Astrocyte (in vitro differentiated cells and primary cell): Measurements from ENCODE around the gene WWP2. TPM values are rescaled to one million over a fixed set of nuclear protein-coding genes. Genes with fewer than 3 reads are reported as not detected.

Experiments used
- DNase-seq: peaks from one replicate; pipeline ENCODE4 v3.0.0-alpha.2; 2010; ENCODE audit warnings: low read depth
- FAIRE-seq: peaks from 2 replicates; lab custom pipeline; 2011; peaks lifted over from hg19 to GRCh38; lab: Jason Lieb, UNC
- H2AFZ ChIP-seq: 2 replicates; pipeline ENCODE4 v1.6.0; 2012; ENCODE audit warnings: low read depth, low read length, inconsistent platforms
- H3K27ac ChIP-seq: 2 replicates; pipeline ENCODE4 v1.5.1; 2011; ENCODE audit warnings: low read depth, low read length, inconsistent platforms
- H3K27me3 ChIP-seq: 2 replicates; pipeline ENCODE4 v1.6.0; 2011; ENCODE audit warnings: low read length, inconsistent platforms; ENCODE audit not compliant: insufficient read depth
- H3K36me3 ChIP-seq: 2 replicates; pipeline ENCODE4 v1.5.1; 2011; ENCODE audit warnings: low read length, inconsistent platforms; ENCODE audit not compliant: insufficient read depth
- H3K4me1 ChIP-seq: 2 replicates; pipeline ENCODE4 v1.5.1; 2011; ENCODE audit warnings: low read length, inconsistent platforms; ENCODE audit not compliant: insufficient read depth
- H3K4me2 ChIP-seq: 2 replicates; pipeline ENCODE4 v1.6.0; 2012; ENCODE audit warnings: low read length, inconsistent platforms
- H3K4me3 ChIP-seq: 2 replicates; pipeline ENCODE4 v1.5.1; 2011; ENCODE audit warnings: low read depth, mild to moderate bottlenecking, low read length, inconsistent platforms; ENCODE audit not compliant: insufficient read depth
- H3K79me2 ChIP-seq: 2 replicates; pipeline ENCODE4 v1.6.0; 2012; ENCODE audit warnings: mild to moderate bottlenecking, low read length, inconsistent platforms; ENCODE audit not compliant: insufficient read depth
- H3K9ac ChIP-seq: 2 replicates; pipeline ENCODE4 v1.6.0; 2012; ENCODE audit warnings: mild to moderate bottlenecking, low read length, inconsistent platforms
- H3K9me3 ChIP-seq: 2 replicates; pipeline ENCODE4 v1.5.1; 2012; ENCODE audit warnings: low read depth, mild to moderate bottlenecking, low read length, inconsistent platforms; ENCODE audit not compliant: insufficient read depth
- H4K20me1 ChIP-seq: 2 replicates; pipeline ENCODE4 v1.6.0; 2012; ENCODE audit warnings: low read length, inconsistent platforms; ENCODE audit not compliant: insufficient read depth
- H3K27ac Mint-ChIP-seq: one replicate; pipeline ENCODE4 v1.8.0; 2021; ENCODE audit warnings: mild to moderate bottlenecking, mixed read lengths; ENCODE audit not compliant: unreplicated experiment
- H3K27me3 Mint-ChIP-seq: one replicate; pipeline ENCODE4 v1.8.0; 2021; ENCODE audit warnings: low read depth, mixed read lengths; ENCODE audit not compliant: unreplicated experiment
- H3K36me3 Mint-ChIP-seq: one replicate; pipeline ENCODE4 v1.8.0; 2021; ENCODE audit warnings: low read depth, mixed read lengths; ENCODE audit not compliant: unreplicated experiment
- H3K4me1 Mint-ChIP-seq: one replicate; pipeline ENCODE4 v1.8.0; 2021; ENCODE audit warnings: low read depth, mixed read lengths; ENCODE audit not compliant: unreplicated experiment
- H3K4me3 Mint-ChIP-seq: one replicate; pipeline ENCODE4 v1.8.0; 2021; ENCODE audit warnings: mild to moderate bottlenecking, moderate library complexity, mixed read lengths; ENCODE audit not compliant: unreplicated experiment
- H3K9me3 Mint-ChIP-seq: one replicate; pipeline ENCODE4 v1.8.0; 2021; ENCODE audit warnings: mild to moderate bottlenecking, mixed read lengths; ENCODE audit not compliant: unreplicated experiment
- EZH2 ChIP-seq: IDR thresholded peaks from 2 replicates; pipeline ENCODE4 v1.6.1; 2012; ENCODE audit warnings: mild to moderate bottlenecking, low read length, inconsistent platforms; ENCODE audit not compliant: insufficient read depth
- total RNA-seq: library from RNA; stranded (reverse); gene quantifications from 2 replicates; pipeline ENCODE4 v1.2.1, GENCODE V29; 2021
- TF ChIP-seq, protein P1 (sequence below): IDR thresholded peaks from 2 replicates; pipeline ENCODE4 v1.5.1; 2011; ENCODE audit warnings: low read depth, mild to moderate bottlenecking, inconsistent platforms, low read length, moderate library complexity; ENCODE audit not compliant: insufficient read depth

WWP2 gene
- total RNA-seq, 1 donor from 2014 or later, result 28.7 TPM

DNA sequence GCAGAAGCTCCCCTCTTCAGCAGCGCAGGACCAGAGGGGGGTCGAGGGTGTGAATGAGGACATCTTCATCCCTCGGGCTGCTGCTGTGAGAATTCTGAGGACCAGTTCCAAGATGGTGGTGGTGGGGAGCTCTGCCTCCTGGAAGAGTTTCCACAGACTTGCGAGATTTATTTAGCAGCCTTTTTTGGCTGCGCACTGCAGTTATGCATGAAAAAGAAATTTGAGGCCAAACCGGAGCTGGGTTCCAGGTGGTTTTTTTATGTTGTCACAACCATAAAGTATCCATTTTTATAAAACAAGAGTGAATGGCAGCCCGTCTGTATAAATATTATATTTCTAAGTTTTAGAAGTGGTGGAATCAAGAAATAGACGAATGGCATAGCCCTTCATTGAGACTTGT, 112.1 kb downstream of the WWP2 start:
- Histone ChIP-seq H3K9ac (no peak overlapping the region), H3K36me3 (peaks cover 3% of the 10 kb centered on the region), H3K27ac (no peak overlapping the region), H3K27me3 (no peaks in the 10 kb centered on the region), H3K4me1 (no peaks in the 10 kb centered on the region), H3K4me2 (no peak overlapping the region), H3K4me3 (no peak overlapping the region), H3K79me2 (no peaks in the 10 kb centered on the region), H4K20me1 (no peaks in the 10 kb centered on the region), H3K9me3 (peaks cover 6% of the 10 kb centered on the region), H2AFZ (no peak overlapping the region)
- peaks cover 37% of the 10 kb centered on the region for H3K36me3 Mint-ChIP-seq
- H3K4me3 Mint-ChIP-seq, result no peak overlapping the region
- no peaks in the 10 kb centered on the region for H3K4me1 Mint-ChIP-seq
- no peak overlapping the region for H3K27ac Mint-ChIP-seq
- no peaks in the 10 kb centered on the region for H3K27me3 Mint-ChIP-seq
- DNase-seq, result no peak
- no peak for TF ChIP-seq EZH2
- TF ChIP-seq, protein P1, sequence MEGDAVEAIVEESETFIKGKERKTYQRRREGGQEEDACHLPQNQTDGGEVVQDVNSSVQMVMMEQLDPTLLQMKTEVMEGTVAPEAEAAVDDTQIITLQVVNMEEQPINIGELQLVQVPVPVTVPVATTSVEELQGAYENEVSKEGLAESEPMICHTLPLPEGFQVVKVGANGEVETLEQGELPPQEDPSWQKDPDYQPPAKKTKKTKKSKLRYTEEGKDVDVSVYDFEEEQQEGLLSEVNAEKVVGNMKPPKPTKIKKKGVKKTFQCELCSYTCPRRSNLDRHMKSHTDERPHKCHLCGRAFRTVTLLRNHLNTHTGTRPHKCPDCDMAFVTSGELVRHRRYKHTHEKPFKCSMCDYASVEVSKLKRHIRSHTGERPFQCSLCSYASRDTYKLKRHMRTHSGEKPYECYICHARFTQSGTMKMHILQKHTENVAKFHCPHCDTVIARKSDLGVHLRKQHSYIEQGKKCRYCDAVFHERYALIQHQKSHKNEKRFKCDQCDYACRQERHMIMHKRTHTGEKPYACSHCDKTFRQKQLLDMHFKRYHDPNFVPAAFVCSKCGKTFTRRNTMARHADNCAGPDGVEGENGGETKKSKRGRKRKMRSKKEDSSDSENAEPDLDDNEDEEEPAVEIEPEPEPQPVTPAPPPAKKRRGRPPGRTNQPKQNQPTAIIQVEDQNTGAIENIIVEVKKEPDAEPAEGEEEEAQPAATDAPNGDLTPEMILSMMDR, result no peak
- H3K9me3 Mint-ChIP-seq, result peaks cover 17% of the 10 kb centered on the region
- no peak for FAIRE-seq

DNA sequence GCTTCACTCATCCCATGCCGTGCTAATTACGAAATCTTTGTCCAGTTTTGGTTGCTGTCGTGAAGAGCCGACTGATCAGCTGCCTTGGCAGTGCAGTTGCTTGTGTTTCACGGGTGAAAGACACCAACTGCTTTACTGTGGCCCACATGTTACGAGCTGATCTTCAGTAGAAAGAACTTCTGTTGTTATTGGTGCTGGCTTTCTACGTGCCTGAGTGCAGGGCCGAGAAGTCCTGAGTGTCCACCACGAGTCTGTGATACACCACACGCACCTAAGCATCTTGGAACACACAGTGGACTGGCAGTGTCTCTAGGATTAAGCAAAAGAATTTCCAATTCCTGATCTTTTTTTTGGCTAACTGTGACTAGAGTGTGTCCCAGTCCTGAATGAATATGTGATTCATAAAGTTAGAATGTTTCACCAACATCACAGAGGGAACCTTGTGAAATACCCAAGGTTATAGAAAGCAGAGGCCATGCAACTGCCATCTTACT, 118.6 kb downstream of the WWP2 start:
- no peak overlapping the region for H3K4me3 ChIP-seq
- no peak overlapping the region for H3K27ac Mint-ChIP-seq
- no peaks in the 10 kb centered on the region for H3K4me1 ChIP-seq
- H3K9ac ChIP-seq, result no peak overlapping the region
- H3K4me3 Mint-ChIP-seq, result no peak overlapping the region
- H3K9me3 Mint-ChIP-seq, result peaks cover 18% of the 10 kb centered on the region
- DNase-seq (peak; percentile 23), FAIRE-seq (peak; percentile 45)
- TF ChIP-seq EZH2, result no peak
- TF ChIP-seq, protein P1, result no peak
- H4K20me1 ChIP-seq, result peaks cover 3% of the 10 kb centered on the region
- H3K79me2 ChIP-seq, result no peaks in the 10 kb centered on the region
- H3K27me3 Mint-ChIP-seq, result no peaks in the 10 kb centered on the region
- no peak overlapping the region for H2AFZ ChIP-seq
- H3K36me3 Mint-ChIP-seq, result peaks cover 24% of the 10 kb centered on the region
- H3K9me3 ChIP-seq, result peaks cover 6% of the 10 kb centered on the region
- no peaks in the 10 kb centered on the region for H3K36me3 ChIP-seq
- no peak overlapping the region for H3K4me2 ChIP-seq
- H3K27ac ChIP-seq, result no peak overlapping the region
- H3K4me1 Mint-ChIP-seq, result peaks cover 4% of the 10 kb centered on the region
- H3K27me3 ChIP-seq, result no peaks in the 10 kb centered on the region

DNA sequence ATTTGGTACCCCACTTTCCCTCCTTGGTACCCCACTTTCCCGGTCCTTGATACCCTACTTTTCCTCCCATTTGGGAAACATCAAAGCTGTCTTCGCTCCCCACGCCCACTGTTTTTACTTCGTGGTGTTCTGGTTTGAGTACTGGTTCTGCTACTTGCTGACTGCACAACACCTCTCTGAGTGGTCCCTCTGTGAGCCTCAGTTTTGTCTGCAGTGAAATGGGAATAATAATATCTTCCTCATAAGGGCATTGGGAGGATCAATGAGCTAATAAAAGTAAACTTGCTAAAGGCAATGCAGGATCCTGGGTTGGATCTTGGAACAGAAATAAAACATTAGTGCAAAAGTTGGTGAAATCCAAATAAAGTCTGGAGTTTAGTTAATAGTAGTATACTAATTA, 119.0 kb downstream of the WWP2 start:
- no peak for TF ChIP-seq EZH2
- TF ChIP-seq, protein P1, result no peak
- Histone ChIP-seq H3K9ac (no peak overlapping the region), H3K27ac (no peak overlapping the region), H3K4me2 (no peak overlapping the region), H3K9me3 (peaks cover 6% of the 10 kb centered on the region), H3K36me3 (no peaks in the 10 kb centered on the region), H3K4me3 (no peak overlapping the region), H3K79me2 (no peaks in the 10 kb centered on the region), H3K27me3 (no peaks in the 10 kb centered on the region), H2AFZ (no peak overlapping the region), H4K20me1 (peaks cover 3% of the 10 kb centered on the region), H3K4me1 (no peaks in the 10 kb centered on the region)
- no peak overlapping the region for H3K4me3 Mint-ChIP-seq
- no peak for DNase-seq
- FAIRE-seq, result no peak
- H3K9me3 Mint-ChIP-seq, result peaks cover 17% of the 10 kb centered on the region
- no peaks in the 10 kb centered on the region for H3K27me3 Mint-ChIP-seq
- H3K36me3 Mint-ChIP-seq, result peaks cover 26% of the 10 kb centered on the region
- H3K4me1 Mint-ChIP-seq, result peaks cover 4% of the 10 kb centered on the region
- H3K27ac Mint-ChIP-seq, result no peak overlapping the region
